Measurements from ENCODE around the gene UGT1A3.

UGT1A3 gene

GRCh38 chr2:233760043-233760442 is 31.2 kb downstream of the UGT1A3 start, which contains the start of gene UGT1A1:
TSS of gene UGT1A1 (plus strand) at chr2:233760270. CDS start at chr2:233760288, 18 bp downstream.
- no peak for DNase-seq

- no peak for DNase-seq
These were observed 32.4 kb downstream of the UGT1A3 start for GRCh38 chr2:233761040-233761769.

- DNase-seq, result no peak
These were observed 35.4 kb downstream of the UGT1A3 start for GRCh38 chr2:233764264-233764663.

- DNase-seq, result no peak
These were observed 35.9 kb downstream of the UGT1A3 start for GRCh38 chr2:233764761-233765160.

GRCh38 chr2:233766416-233766815 is 37.6 kb downstream of the UGT1A3 start:
- DNase-seq, result no peak

- no peak for DNase-seq
These were observed 39.2 kb downstream of the UGT1A3 start for GRCh38 chr2:233768076-233768475.

- DNase-seq, result no peak
These were observed 40.4 kb downstream of the UGT1A3 start for GRCh38 chr2:233769260-233769659.

- DNase-seq, result no peak
These were observed 43.3 kb downstream of the UGT1A3 start for GRCh38 chr2:233772153-233772552.

GRCh38 chr2:233772583-233772982 is 43.7 kb downstream of the UGT1A3 start:
- DNase-seq, result no peak

GRCh38 chr2:233773854-233774253 is 45.0 kb downstream of the UGT1A3 start:
- DNase-seq, result no peak

- DNase-seq, result no peak
These were observed 46.6 kb downstream of the UGT1A3 start for GRCh38 chr2:233775414-233775813.

- DNase-seq, result no peak
These were observed 49.2 kb downstream of the UGT1A3 start, which contains the start of gene MROH2A for GRCh38 chr2:233778030-233778429. TSS of gene MROH2A (plus strand) at chr2:233778330. CDS start at chr2:233779359, 1,029 bp downstream.

- DNase-seq, result no peak
These were observed 50.9 kb downstream of the UGT1A3 start for GRCh38 chr2:233779722-233780121.

- DNase-seq, result no peak
These were observed 51.9 kb downstream of the UGT1A3 start for GRCh38 chr2:233780771-233781170.

GRCh38 chr2:233789554-233789953 is 60.7 kb downstream of the UGT1A3 start:
- no peak for DNase-seq

- DNase-seq, result no peak
These were observed 62.5 kb downstream of the UGT1A3 start for GRCh38 chr2:233791151-233791882.

- DNase-seq, result no peak
These were observed 63.1 kb downstream of the UGT1A3 start for GRCh38 chr2:233791883-233792329.

- DNase-seq, result no peak
These were observed 63.9 kb downstream of the UGT1A3 start for GRCh38 chr2:233792720-233793119.

- DNase-seq, result no peak
These were observed 64.8 kb downstream of the UGT1A3 start for GRCh38 chr2:233793465-233794127.

GRCh38 chr2:233794128-233794658 is 65.4 kb downstream of the UGT1A3 start:
- DNase-seq, result no peak

- no peak for DNase-seq
These were observed 66.9 kb downstream of the UGT1A3 start for GRCh38 chr2:233795735-233796171.

- no peak for DNase-seq
These were observed 67.4 kb downstream of the UGT1A3 start for GRCh38 chr2:233796254-233796653.

Data from OCI-M1 (cell line).